Suprapubic skin (tissue), 4 donors: ENCODE results near the gene PIM1. TPM values are rescaled to one million over a fixed set of nuclear protein-coding genes. Genes with fewer than 3 reads are reported as not detected.
A peak's percentile ranks its signal among the peaks of the same experiment; 100 is the strongest.

ENCODE experiments used
- DNase-seq, 2 donors: peaks; one replicate each; pipeline ENCODE4 v3.0.0-alpha.2; 2019; ENCODE audit warnings: low spot score in 2 of 2
- H3K27ac ChIP-seq: fragments of 200-600 bp; sonication (generic); one replicate; pipeline ENCODE4 v1.5.1; 2019
- H3K27me3 ChIP-seq: fragments of 200-600 bp; sonication (generic); one replicate; pipeline ENCODE4 v1.5.1; 2019
- H3K36me3 ChIP-seq: fragments of 200-600 bp; sonication (generic); one replicate; pipeline ENCODE4 v1.5.1; 2019
- H3K4me1 ChIP-seq: fragments of 200-600 bp; sonication (generic); one replicate; pipeline ENCODE4 v1.5.1; 2019
- H3K4me3 ChIP-seq: fragments of 200-600 bp; sonication (generic); one replicate; pipeline ENCODE4 v1.5.1; 2019; ENCODE audit warnings: mild to moderate bottlenecking
- H3K9me3 ChIP-seq: fragments of 200-600 bp; sonication (generic); one replicate; pipeline ENCODE4 v1.5.1; 2019
- EP300 ChIP-seq: sonication (generic); formaldehyde crosslinking; IDR thresholded peaks from one replicate; pipeline ENCODE4 v1.6.1; 2017; ENCODE audit warnings: antibody characterized with exemption
- POLR2A ChIP-seq, 2 donors: fragments of 450-650 bp; IDR thresholded peaks; one replicate each; pipeline ENCODE4 v1.6.1; 2017; ENCODE audit warnings: antibody characterized with exemption in 2 of 2, mild to moderate bottlenecking in 2 of 2, moderate library complexity in 2 of 2
- POLR2AphosphoS5 ChIP-seq, 3 donors: sonication (generic); formaldehyde crosslinking; IDR thresholded peaks; one replicate each; pipeline ENCODE4 v1.6.1; 2017; ENCODE audit warnings: antibody characterized with exemption in 3 of 3
- WGBS: methylation state at CpG from one replicate; pipeline ENCODE4 v1.1.5; 2018; 5-methylcytosine and 5-hydroxymethylcytosine counted together
- total RNA-seq, 4 donors: library from RNA; depleted of rRNA; stranded (reverse); fragments of >200 nt; gene quantifications; one replicate each; pipeline ENCODE4 v1.1.0, GENCODE V29; 2016
- TF ChIP-seq, protein P1 (sequence below), 2 donors: fragments of 200-600 bp in 1 of 2; fragments of 450-650 bp in 1 of 2; sonication (generic) in 1 of 2; IDR thresholded peaks; one replicate each; pipeline ENCODE4 v1.5.1; 2016 to 2019; ENCODE audit warnings: antibody characterized with exemption in 2 of 2, mild to moderate bottlenecking in 1 of 2, moderate library complexity in 1 of 2

The PIM1 gene
- total RNA-seq, 4 donors from 2014 or later = 63.6 to 158 (median 110) TPM

DNA sequence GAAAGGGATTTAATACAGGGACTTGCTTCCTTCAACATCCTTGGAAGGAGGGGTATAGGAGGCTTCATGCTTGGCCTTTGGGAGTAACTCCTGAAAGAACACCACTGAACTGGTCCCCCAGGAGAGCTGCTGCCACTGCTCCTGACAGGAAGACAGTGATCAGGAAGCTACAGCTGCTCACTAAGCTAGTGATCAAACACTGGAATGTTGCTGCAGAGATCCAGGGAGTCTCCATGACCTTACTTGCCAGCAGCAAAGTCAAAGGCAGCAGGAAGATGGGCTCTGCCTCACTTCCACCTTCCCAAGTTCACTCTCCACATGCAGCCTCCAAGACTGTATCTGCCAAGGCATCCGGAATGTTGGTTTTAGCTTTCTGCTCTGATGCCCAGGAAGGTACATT lies 31.8 kb downstream of the PIM1 start:
- Histone ChIP-seq H3K27me3 (no peaks in the 10 kb centered on the region), H3K4me3 (no peak overlapping the region), H3K27ac (no peak overlapping the region), H3K9me3 (no peaks in the 10 kb centered on the region), H3K4me1 (peaks cover 3% of the 10 kb centered on the region), H3K36me3 (no peaks in the 10 kb centered on the region)
- DNase-seq = peak in 1 of 2 donors; percentile 8
- TF ChIP-seq, protein P1, sequence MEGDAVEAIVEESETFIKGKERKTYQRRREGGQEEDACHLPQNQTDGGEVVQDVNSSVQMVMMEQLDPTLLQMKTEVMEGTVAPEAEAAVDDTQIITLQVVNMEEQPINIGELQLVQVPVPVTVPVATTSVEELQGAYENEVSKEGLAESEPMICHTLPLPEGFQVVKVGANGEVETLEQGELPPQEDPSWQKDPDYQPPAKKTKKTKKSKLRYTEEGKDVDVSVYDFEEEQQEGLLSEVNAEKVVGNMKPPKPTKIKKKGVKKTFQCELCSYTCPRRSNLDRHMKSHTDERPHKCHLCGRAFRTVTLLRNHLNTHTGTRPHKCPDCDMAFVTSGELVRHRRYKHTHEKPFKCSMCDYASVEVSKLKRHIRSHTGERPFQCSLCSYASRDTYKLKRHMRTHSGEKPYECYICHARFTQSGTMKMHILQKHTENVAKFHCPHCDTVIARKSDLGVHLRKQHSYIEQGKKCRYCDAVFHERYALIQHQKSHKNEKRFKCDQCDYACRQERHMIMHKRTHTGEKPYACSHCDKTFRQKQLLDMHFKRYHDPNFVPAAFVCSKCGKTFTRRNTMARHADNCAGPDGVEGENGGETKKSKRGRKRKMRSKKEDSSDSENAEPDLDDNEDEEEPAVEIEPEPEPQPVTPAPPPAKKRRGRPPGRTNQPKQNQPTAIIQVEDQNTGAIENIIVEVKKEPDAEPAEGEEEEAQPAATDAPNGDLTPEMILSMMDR (IDR thresholded peaks at IDR 0.05) = no peak
- no peak for TF ChIP-seq POLR2A (IDR thresholded peaks at IDR 0.05)
- TF ChIP-seq EP300 = no peak
- TF ChIP-seq POLR2AphosphoS5 (IDR thresholded peaks at IDR 0.05) = no peak
- 73% methylated on average over 1 of the region's 1 CpG for WGBS

DNA sequence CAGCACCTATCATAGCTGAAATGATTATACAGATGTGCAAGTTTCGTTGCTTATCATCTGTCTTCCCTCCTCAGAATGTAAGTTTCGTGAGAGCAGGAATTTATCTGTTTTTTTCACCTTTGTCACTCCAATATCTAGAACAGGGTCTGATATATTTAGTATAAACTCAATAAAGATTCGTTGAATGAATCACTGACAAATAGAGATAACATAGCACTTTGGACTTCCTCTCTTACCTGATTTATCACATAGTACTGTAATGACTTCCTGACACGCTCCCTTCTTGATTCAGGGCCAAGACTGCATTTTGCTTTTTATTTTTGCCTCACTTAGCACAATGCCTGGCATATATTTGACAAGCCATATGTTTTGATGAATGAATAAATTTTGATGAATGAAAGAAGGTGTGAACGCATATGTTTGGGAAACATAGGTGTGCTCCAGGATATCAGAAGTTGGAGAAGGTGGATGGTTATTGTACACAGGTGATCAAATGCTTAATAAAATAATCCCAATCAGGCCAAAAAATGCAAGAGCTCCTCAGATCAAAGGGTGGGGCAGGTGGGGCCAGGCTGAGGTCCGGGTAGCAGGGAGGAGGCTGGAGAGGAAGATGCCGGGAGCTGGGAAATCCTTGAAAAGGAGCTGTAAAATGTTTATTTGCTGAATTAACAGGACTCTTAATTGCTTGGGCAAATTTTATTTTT lies 33.0 kb downstream of the PIM1 start:
- DNase-seq = no peak
- Histone ChIP-seq H3K9me3 (no peaks in the 10 kb centered on the region), H3K27ac (no peak overlapping the region), H3K36me3 (no peaks in the 10 kb centered on the region), H3K4me3 (no peak overlapping the region), H3K4me1 (peaks cover 3% of the 10 kb centered on the region), H3K27me3 (no peaks in the 10 kb centered on the region)
- no peak for TF ChIP-seq POLR2AphosphoS5 (IDR thresholded peaks at IDR 0.05)
- no peak for TF ChIP-seq POLR2A (IDR thresholded peaks at IDR 0.05)
- TF ChIP-seq EP300 = no peak
- WGBS = 56% methylated on average over 7 of the region's 7 CpGs

DNA sequence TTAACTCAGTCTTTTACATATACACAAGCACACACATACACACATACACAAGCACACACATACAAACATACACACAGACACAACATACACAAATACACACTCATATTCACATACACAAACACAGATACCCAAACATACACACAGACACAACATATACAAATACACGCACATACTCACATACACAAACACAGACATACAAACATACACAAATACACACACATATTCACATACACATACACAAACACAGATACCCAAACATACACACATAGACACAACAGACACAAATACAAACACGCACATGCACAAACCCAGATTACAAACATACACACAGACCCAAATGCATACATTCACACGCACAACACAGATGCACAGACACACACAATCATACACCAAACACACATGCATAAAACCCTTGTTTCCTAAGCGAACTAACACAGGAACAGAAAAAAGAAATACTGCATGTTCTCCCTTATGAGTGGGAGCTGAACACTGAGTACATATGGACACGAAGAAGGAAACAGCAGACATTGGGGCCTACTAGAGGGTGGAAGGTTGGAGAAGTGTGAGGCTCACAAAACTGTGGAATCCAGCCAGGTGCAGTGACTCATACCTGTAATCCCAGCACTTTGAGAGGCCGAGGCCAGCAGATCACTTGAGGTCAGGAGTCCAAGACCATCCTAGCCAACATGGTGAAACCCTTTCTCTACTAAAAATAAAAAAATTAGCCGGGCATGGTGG lies 34.2 kb downstream of the PIM1 start:
- H3K4me3 ChIP-seq = no peak overlapping the region
- H3K36me3 ChIP-seq = no peaks in the 10 kb centered on the region
- no peaks in the 10 kb centered on the region for H3K9me3 ChIP-seq
- H3K4me1 ChIP-seq = peaks cover 3% of the 10 kb centered on the region
- DNase-seq = peak in 1 of 2 donors; percentile 24
- H3K27ac ChIP-seq = no peak overlapping the region
- 73% methylated on average over 7 of the region's 7 CpGs for WGBS
- TF ChIP-seq POLR2AphosphoS5 (IDR thresholded peaks at IDR 0.05) = no peak
- TF ChIP-seq EP300 = no peak
- TF ChIP-seq, protein P1 (IDR thresholded peaks at IDR 0.05) = no peak
- TF ChIP-seq POLR2A (IDR thresholded peaks at IDR 0.05) = no peak
- no peaks in the 10 kb centered on the region for H3K27me3 ChIP-seq

DNA sequence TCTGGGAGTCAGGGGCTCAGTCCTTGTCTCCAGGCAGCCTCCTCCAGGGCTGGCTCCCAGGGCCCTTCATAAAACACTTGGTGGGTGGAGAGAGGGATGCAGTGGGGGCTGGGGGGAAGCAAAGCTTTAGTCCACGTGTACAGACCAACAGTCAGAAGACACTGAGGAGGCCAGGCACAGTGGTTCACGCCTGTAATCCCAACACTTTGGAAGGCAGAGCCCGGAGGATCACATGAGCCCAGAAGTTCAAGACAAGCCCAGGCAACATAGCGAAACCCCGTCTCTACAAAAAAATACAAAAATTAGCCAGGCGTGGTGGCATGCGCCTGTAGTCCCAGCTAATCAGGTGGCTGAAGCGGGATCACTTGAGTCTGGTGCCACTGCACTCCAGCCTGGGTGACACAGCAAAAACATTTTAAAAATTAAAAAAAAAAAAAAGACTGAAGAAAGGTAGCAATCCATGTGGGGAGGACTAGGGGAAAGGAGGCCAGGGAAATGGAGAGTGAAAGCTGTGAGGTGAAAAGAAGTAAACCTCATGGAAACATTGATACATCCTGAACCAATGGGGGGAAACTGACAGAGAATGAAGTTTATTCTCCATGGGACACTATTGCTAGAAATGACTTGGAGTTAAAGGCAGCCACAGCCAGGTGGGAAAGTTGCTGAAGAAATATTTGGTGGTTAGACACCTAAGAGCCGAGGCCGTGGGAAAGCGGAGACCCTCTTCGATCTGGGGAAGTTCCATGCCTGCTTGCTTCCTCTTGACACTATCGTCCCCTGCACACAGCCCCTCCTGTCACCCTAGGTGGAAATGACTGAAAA lies 35.4 kb downstream of the PIM1 start:
- TF ChIP-seq, protein P1 (IDR thresholded peaks at IDR 0.05) = no peak
- TF ChIP-seq POLR2A (IDR thresholded peaks at IDR 0.05) (no peak), POLR2AphosphoS5 (IDR thresholded peaks at IDR 0.05) (no peak), EP300 (no peak)
- 67% methylated on average over 13 of the region's 13 CpGs for WGBS
- Histone ChIP-seq H3K27ac (no peak overlapping the region), H3K36me3 (no peaks in the 10 kb centered on the region), H3K4me1 (peaks cover 3% of the 10 kb centered on the region), H3K9me3 (no peaks in the 10 kb centered on the region), H3K27me3 (no peaks in the 10 kb centered on the region), H3K4me3 (no peak overlapping the region)
- peak in 1 of 2 donors; percentile 34 for DNase-seq

DNA sequence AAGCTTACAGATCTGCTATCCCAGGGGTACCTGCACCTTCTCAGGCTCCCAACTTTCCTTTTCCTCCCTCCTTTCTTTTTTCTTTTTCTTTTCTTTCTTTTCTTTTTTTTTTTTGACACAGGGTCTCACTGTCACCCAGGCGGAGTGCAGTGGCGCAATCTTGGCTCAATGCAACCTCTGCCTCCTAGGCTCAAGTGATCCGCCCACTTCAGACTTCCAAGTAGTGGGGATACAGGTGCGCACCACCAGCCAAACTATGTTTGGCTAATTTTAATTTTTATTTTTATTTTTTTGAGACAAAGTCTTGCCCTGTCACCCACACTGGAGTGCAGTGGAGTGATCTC lies 36.0 kb downstream of the PIM1 start:
- no peaks in the 10 kb centered on the region for H3K27me3 ChIP-seq
- H3K9me3 ChIP-seq = no peaks in the 10 kb centered on the region
- TF ChIP-seq, protein P1 (IDR thresholded peaks at IDR 0.05) = no peak
- TF ChIP-seq POLR2A (IDR thresholded peaks at IDR 0.05) = no peak
- no peak for TF ChIP-seq EP300
- TF ChIP-seq POLR2AphosphoS5 (IDR thresholded peaks at IDR 0.05) = no peak
- H3K27ac ChIP-seq = no peak overlapping the region
- 90% methylated on average over 4 of the region's 4 CpGs for WGBS
- peaks cover 3% of the 10 kb centered on the region for H3K4me1 ChIP-seq
- H3K36me3 ChIP-seq = no peaks in the 10 kb centered on the region
- H3K4me3 ChIP-seq = no peak overlapping the region
- DNase-seq = no peak
